IMR-90 (cell line): ENCODE measurements around the gene NAV1. TPM values are rescaled to one million over a fixed set of nuclear protein-coding genes. Genes with fewer than 3 reads are reported as not detected.

Experiments used
- ATAC-seq: fragments of 200-7000 bp; cut with Tn5 transposase; 2 replicates; pipeline ENCODE4 v1.9.1; 2020; ENCODE audit warnings: low read depth, mild to moderate bottlenecking, moderate library complexity
- BruUV-seq: library from RNA; stranded (reverse); fragments of 400-500 nt; replicated peaks from 2 replicates; lab custom pipeline; 2021; lab: Mats Ljungman, UMichigan
- CTCF ChIA-PET: fragments of 300-600 bp; formaldehyde crosslinking; extraction: SDS; loops from one replicate; lab custom pipeline; 2021; ENCODE audit warnings: antibody characterized with exemption; lab: Yijun Ruan, JAX
- POLR2A ChIA-PET: fragments of 300-600 bp; sonication (Branson Sonifier 250); formaldehyde crosslinking; loops from one replicate; lab custom pipeline; 2022; ENCODE audit warnings: antibody characterized with exemption; ENCODE audit not compliant: unreplicated experiment; lab: Charles Lee
- DNase-seq: peaks from one replicate; pipeline ENCODE4 v3.0.0; 2013
- H2AFZ ChIP-seq: replicated peaks from 2 replicates; pipeline ENCODE3; 2013; ENCODE audit warnings: low read length, mild to moderate bottlenecking; ENCODE audit not compliant: poor library complexity
- H2AK5ac ChIP-seq: 2 replicates; pipeline ENCODE4 v1.6.1; 2013; ENCODE audit warnings: low read depth, low read length, inconsistent platforms
- H2AK9ac ChIP-seq: replicated peaks from 2 replicates; pipeline ENCODE3; 2013; ENCODE audit warnings: mild to moderate bottlenecking, low read depth, low read length, moderate library complexity; ENCODE audit not compliant: poor library complexity
- H2BK120ac ChIP-seq: 2 replicates; pipeline ENCODE4 v1.6.1; 2013; ENCODE audit warnings: low read depth, low read length, inconsistent platforms
- H2BK15ac ChIP-seq: 3 replicates; pipeline ENCODE4 v1.6.1; 2013; ENCODE audit warnings: low read depth, low read length, inconsistent platforms
- H2BK20ac ChIP-seq: 2 replicates; pipeline ENCODE4 v1.6.1; 2013; ENCODE audit warnings: low read depth, mild to moderate bottlenecking, inconsistent platforms, low read length, moderate library complexity
- H2BK5ac ChIP-seq: 2 replicates; pipeline ENCODE4 v1.6.1; 2013; ENCODE audit warnings: mild to moderate bottlenecking, low read depth, low read length, inconsistent platforms; ENCODE audit not compliant: poor library complexity, severe bottlenecking
- H3K14ac ChIP-seq: replicated peaks from 2 replicates; pipeline ENCODE4 v1.6.1; 2013; ENCODE audit warnings: low read depth, low read length, inconsistent platforms
- H3K18ac ChIP-seq: 2 replicates; pipeline ENCODE4 v1.6.1; 2013; ENCODE audit warnings: low read depth, low read length, control low read depth
- H3K23ac ChIP-seq: 2 replicates; pipeline ENCODE4 v1.6.1; 2013; ENCODE audit warnings: low read depth, low read length, inconsistent platforms
- H3K27ac ChIP-seq: 2 replicates; pipeline ENCODE4 v1.5.1; 2013; ENCODE audit warnings: mild to moderate bottlenecking, control low read depth, low read length; ENCODE audit not compliant: insufficient read depth
- H3K27me3 ChIP-seq: 2 replicates; pipeline ENCODE4 v1.6.1; 2013; ENCODE audit warnings: low read length; ENCODE audit not compliant: control insufficient read depth, insufficient read depth
- H3K36me3 ChIP-seq: 2 replicates; pipeline ENCODE4 v1.6.1; 2013; ENCODE audit warnings: low read length, mixed read lengths; ENCODE audit not compliant: control insufficient read depth, insufficient read depth
- H3K4ac ChIP-seq: 2 replicates; pipeline ENCODE4 v1.6.1; 2013; ENCODE audit warnings: low read depth, low read length, inconsistent platforms
- H3K4me1 ChIP-seq: 2 replicates; pipeline ENCODE4 v1.6.1; 2013; ENCODE audit warnings: low read length, mixed read lengths; ENCODE audit not compliant: control insufficient read depth, insufficient read depth
- H3K4me2 ChIP-seq: 2 replicates; pipeline ENCODE4 v1.6.1; 2013; ENCODE audit warnings: low read depth, mild to moderate bottlenecking, control low read depth, low read length, moderate library complexity
- H3K4me3 ChIP-seq: 2 replicates; pipeline ENCODE4 v1.5.1; 2013; ENCODE audit warnings: low read depth, mild to moderate bottlenecking, control low read depth, low read length, moderate library complexity; ENCODE audit not compliant: insufficient read depth
- H3K56ac ChIP-seq: 2 replicates; pipeline ENCODE4 v1.6.1; 2013; ENCODE audit warnings: low read length, inconsistent platforms; ENCODE audit not compliant: insufficient read depth; ENCODE audit errors: extremely low read depth
- H3K79me1 ChIP-seq, 2 experiments: 2 replicates each; pipeline ENCODE4 v1.6.1; 2013; ENCODE audit warnings: low read length in 2 of 2, inconsistent platforms in 1 of 2, low read depth in 1 of 2
- H3K9ac ChIP-seq: 2 replicates; pipeline ENCODE4 v1.6.1; 2013; ENCODE audit warnings: low read depth, low read length, control low read depth
- H3K9me1 ChIP-seq: 2 replicates; pipeline ENCODE4 v1.6.1; 2013; ENCODE audit warnings: low read length, inconsistent platforms; ENCODE audit not compliant: insufficient read depth
- H3K9me3 ChIP-seq: 2 replicates; pipeline ENCODE4 v1.6.1; 2013; ENCODE audit warnings: low read length; ENCODE audit not compliant: control insufficient read depth, insufficient read depth
- H4K20me1 ChIP-seq: 2 replicates; pipeline ENCODE4 v1.6.1; 2013; ENCODE audit warnings: low read length, inconsistent platforms; ENCODE audit not compliant: insufficient read depth
- H4K5ac ChIP-seq: 2 replicates; pipeline ENCODE4 v1.6.1; 2013; ENCODE audit warnings: mild to moderate bottlenecking, low read depth, low read length, control low read depth
- H4K8ac ChIP-seq, 2 experiments: 2 replicates each; pipeline ENCODE4 v1.6.1; 2013; ENCODE audit warnings: low read depth in 2 of 2, low read length in 2 of 2, control low read depth in 1 of 2, inconsistent platforms in 1 of 2
- H4K91ac ChIP-seq: 2 replicates; pipeline ENCODE4 v1.6.1; 2013; ENCODE audit warnings: low read depth, low read length, inconsistent platforms; ENCODE audit not compliant: insufficient read depth
- MAZ ChIP-seq: IDR thresholded peaks from 2 replicates; pipeline ENCODE4 v1.6.1; 2012; ENCODE audit warnings: low read depth, mild to moderate bottlenecking, low read length, improper control_type of control experiment, moderate library complexity, borderline replicate concordance
- RAD21 ChIP-seq: IDR thresholded peaks from 2 replicates; pipeline ENCODE4 v1.6.1; 2012; ENCODE audit warnings: low read length, improper control_type of control experiment
- WGBS, 2 experiments: methylation state at CpG; one replicate each; pipeline versions ENCODE4 v1.1.5 to v1.1.7; 2013; ENCODE audit warnings: missing lambda C conversion rate in 2 of 2; ENCODE audit not compliant: insufficient read length in 1 of 2; ENCODE audit errors: extremely low coverage in 2 of 2; 5-methylcytosine and 5-hydroxymethylcytosine counted together
- dilution Hi-C: fragments of 300-500 bp; cut with HindIII; formaldehyde crosslinking; loops from one replicate; pipeline ENCODE4 v1.14.3; 2018; ENCODE audit warnings: low sequenced_read_pairs; ENCODE audit not compliant: unreplicated experiment
- in situ Hi-C: fragments of 300-500 bp; cut with MboI; formaldehyde crosslinking; loops from 3 replicates; pipeline ENCODE4 v1.14.3; 2019; ENCODE audit warnings: low sequenced_read_pairs, inconsistent platforms, mixed read lengths
- intact Hi-C: fragments of 100-400 bp; cut with micrococcal nuclease; formaldehyde crosslinking; loops from 2 replicates; pipeline ENCODE4 v1.10.0; 2022
- polyA plus RNA-seq, 3 experiments: library from polyadenylated mRNA; depleted of rRNA; stranded (reverse); fragments of >200 nt; gene quantifications; 2 replicates each; pipeline ENCODE4 v1.2.3, GENCODE V29; 2012; ENCODE audit warnings: low replicate concordance in 1 of 3
- total RNA-seq: library from RNA; depleted of rRNA; stranded (reverse); fragments of >200 nt; gene quantifications from 2 replicates; pipeline ENCODE4 v1.2.3, GENCODE V29; 2012

The NAV1 gene
- total and polyA plus RNA-seq, 2 of the 4 experiments (the other 2 are of a cell fraction) = 14.0 to 23.1 TPM

- H2BK15ac ChIP-seq = no peak overlapping the region
- no peaks in the 10 kb centered on the region for H3K27me3 ChIP-seq
- H3K79me1 ChIP-seq = no peaks in the 10 kb centered on the region
- no peak overlapping the region for H3K23ac ChIP-seq
- no peak overlapping the region for H3K18ac ChIP-seq
- dilution Hi-C loops = no loop called here
- no peak overlapping the region for H2BK20ac ChIP-seq
- no peak overlapping the region for H2AK5ac ChIP-seq
- no TSS peak for BruUV-seq
- no peak overlapping the region for H2AFZ ChIP-seq
- H4K20me1 ChIP-seq = no peaks in the 10 kb centered on the region
- DNase-seq = no peak
- no peak overlapping the region for H3K4me2 ChIP-seq
- H2BK120ac ChIP-seq = no peak overlapping the region
- POLR2A ChIA-PET = no interaction called here
- no peak overlapping the region for H4K8ac ChIP-seq
- H3K9me1 ChIP-seq = no peaks in the 10 kb centered on the region
- peaks cover 2% of the 10 kb centered on the region; the same call in 1 of the 2 replicates for H3K4me1 ChIP-seq
- no peak for TF ChIP-seq MAZ
- no peak for TF ChIP-seq RAD21
- no peak overlapping the region for H3K56ac ChIP-seq
- no peak overlapping the region for H3K4ac ChIP-seq
- intact Hi-C loops = no loop called here
- H3K36me3 ChIP-seq = no peaks in the 10 kb centered on the region
- no peak overlapping the region for H2AK9ac ChIP-seq
- no peak overlapping the region for H4K5ac ChIP-seq
- ATAC-seq = no peak
- in situ Hi-C loops = loop anchor here (25.0 kb wide), 2 partner anchors 437 to 612 kb away; partner anchors contain the start of genes ARL8A and TIMM17A
- no peak overlapping the region for H3K4me3 ChIP-seq
- no peak overlapping the region for H4K91ac ChIP-seq
- H2BK5ac ChIP-seq = no peak overlapping the region
- CTCF ChIA-PET = interaction anchor here (0.6 to 2.7 kb wide), 2 partner anchors 13 to 274 kb away, joined by 3 to 12 read pairs; no protein-coding TSS in a partner anchor
- no peak overlapping the region for H3K27ac ChIP-seq
- no peak overlapping the region for H3K9ac ChIP-seq
- H3K14ac ChIP-seq = no peak overlapping the region
- H3K9me3 ChIP-seq = 0 out of 2 replicates have a peak, but pooled peaks cover 2% of the 10 kb centered on the region
- WGBS, 2 experiments = no CpG with 5 or more reads among the region's 1 CpG
Observed at GRCh38 chr1:201525193-201525778, 13.6 kb upstream of the NAV1 start.
